HCT116 (cell line): Measurements from ENCODE around the gene AKAP5. TPM values are rescaled to one million over a fixed set of nuclear protein-coding genes. Genes with fewer than 3 reads are reported as not detected.

Source experiments
- ATAC-seq: fragments of 200-7000 bp; cut with Tn5 transposase; 2 replicates; pipeline ENCODE4 v1.9.1; 2020; ENCODE audit warnings: mild to moderate bottlenecking, moderate library complexity
- BruUV-seq: library from RNA; stranded (reverse); fragments of 400-500 nt; replicated peaks from 2 replicates; lab custom pipeline; 2021; lab: Mats Ljungman, UMichigan
- CTCF ChIA-PET: fragments of 300-600 bp; sonication (Branson Sonifier 250); formaldehyde crosslinking; loops from one replicate; lab custom pipeline; 2021; ENCODE audit warnings: antibody characterized with exemption; lab: Charles Lee
- POLR2A ChIA-PET: fragments of 300-600, 350-600 bp; sonication (Branson Sonifier 250); formaldehyde crosslinking; loops from one replicate; lab custom pipeline; 2021; ENCODE audit warnings: antibody characterized with exemption; lab: Charles Lee
- RAD21 ChIA-PET, 2 experiments: fragments of 300-600 bp; sonication (Branson Sonifier 250); formaldehyde crosslinking; loops; one replicate each; lab custom pipeline; 2023; ENCODE audit warnings: low total read pairs in 2 of 2; ENCODE audit not compliant: uncharacterized antibody in 2 of 2, unreplicated experiment in 2 of 2, low non-redundant PET in 1 of 2; lab: Charles Lee
- DNase-seq: peaks from one replicate; pipeline ENCODE4 v3.0.0-alpha.2; 2010; ENCODE audit warnings: low read depth, low spot score
- H2AFZ ChIP-seq: fragments of 200-600 bp; shearing (Covaris generic), sonication (generic); 2 replicates; pipeline ENCODE4 v1.6.1; 2017; ENCODE audit warnings: low read depth, mixed run types, mixed read lengths, antibody characterized with exemption, low read length; ENCODE audit not compliant: poor library complexity, severe bottlenecking
- H3K27ac ChIP-seq: 2 replicates; pipeline ENCODE4 v1.5.1; 2012; ENCODE audit warnings: low read depth, low read length
- H3K27me3 ChIP-seq: fragments of 200-600 bp; sonication (generic); 2 replicates; pipeline ENCODE4 v1.6.1; 2016; ENCODE audit warnings: mixed run types, low read length, mixed read lengths; ENCODE audit not compliant: insufficient read depth
- H3K36me3 ChIP-seq, 2 experiments: fragments of 200-500 bp in 1 of 2; fragments of 200-600 bp in 1 of 2; sonication (Bioruptor generic) in 1 of 2; sonication (generic) in 1 of 2; 2 replicates each; pipeline versions ENCODE4 v1.5.1 to v1.6.1; 2014 to 2016; ENCODE audit warnings: low read length in 2 of 2, inconsistent platforms in 1 of 2, mixed read lengths in 1 of 2, mixed run types in 1 of 2; ENCODE audit not compliant: insufficient read depth in 2 of 2, control insufficient read depth in 1 of 2
- H3K4me1 ChIP-seq, 2 experiments: fragments of 200-600 bp in 1 of 2; sonication (generic) in 1 of 2; 2 replicates each; pipeline versions ENCODE4 v1.5.1 to v1.6.1; 2012 to 2017; ENCODE audit warnings: low read length in 2 of 2, inconsistent platforms in 1 of 2, mild to moderate bottlenecking in 1 of 2, mixed read lengths in 1 of 2, mixed run types in 1 of 2, moderate library complexity in 1 of 2; ENCODE audit not compliant: insufficient read depth in 2 of 2, control insufficient read depth in 1 of 2
- H3K4me2 ChIP-seq: fragments of 200-600 bp; sonication (generic); 2 replicates; pipeline ENCODE4 v1.6.1; 2017; ENCODE audit warnings: mixed run types, low read length, mixed read lengths
- H3K4me3 ChIP-seq, 2 experiments: fragments of 200-600 bp in 1 of 2; sonication (generic) in 1 of 2; replicated peaks in 1 of 2; 2 replicates each; pipeline ENCODE4 v1.5.1; 2011 to 2016; ENCODE audit warnings: low read length in 2 of 2, control low read depth in 1 of 2, low read depth in 1 of 2, mild to moderate bottlenecking in 1 of 2, mixed read lengths in 1 of 2, mixed run types in 1 of 2
- H3K79me2 ChIP-seq: fragments of 200-600 bp; sonication (generic); 2 replicates; pipeline ENCODE4 v1.6.1; 2017; ENCODE audit warnings: mild to moderate bottlenecking, mixed run types, low read length, moderate library complexity, mixed read lengths; ENCODE audit not compliant: insufficient read depth
- H3K9ac ChIP-seq: fragments of 200-600 bp; sonication (generic); 2 replicates; pipeline ENCODE4 v1.6.1; 2016; ENCODE audit warnings: low read length, mixed read lengths
- H3K9me2 ChIP-seq: fragments of 200-600 bp; sonication (generic), shearing (Covaris generic); 2 replicates; pipeline ENCODE4 v1.6.1; 2017; ENCODE audit warnings: mixed run types, mild to moderate bottlenecking, moderate library complexity; ENCODE audit not compliant: insufficient read depth
- H3K9me3 ChIP-seq, 2 experiments: fragments of 200-500 bp in 1 of 2; fragments of 200-600 bp in 1 of 2; sonication (Bioruptor generic) in 1 of 2; sonication (generic) in 1 of 2; 2 replicates each; pipeline ENCODE4 v1.6.1; 2014 to 2017; ENCODE audit warnings: low read length in 2 of 2, mixed read lengths in 2 of 2, inconsistent platforms in 1 of 2, low read depth in 1 of 2, mild to moderate bottlenecking in 1 of 2, mixed run types in 1 of 2, moderate library complexity in 1 of 2; ENCODE audit not compliant: control insufficient read depth in 1 of 2, insufficient read depth in 1 of 2
- H4K20me1 ChIP-seq: fragments of 200-600 bp; sonication (generic), shearing (Covaris generic); 2 replicates; pipeline ENCODE4 v1.6.1; 2017; ENCODE audit warnings: mixed run types, mild to moderate bottlenecking, moderate library complexity; ENCODE audit not compliant: insufficient read depth
- EGR1 ChIP-seq: IDR thresholded peaks from 2 replicates; pipeline ENCODE4 v1.6.1; 2012; ENCODE audit warnings: low read depth
- EZH2 ChIP-seq: fragments of 200-600 bp; sonication (generic); IDR thresholded peaks from 2 replicates; pipeline ENCODE4 v1.6.1; 2017; ENCODE audit warnings: antibody characterized with exemption, mixed run types
- JUND ChIP-seq: IDR thresholded peaks from 2 replicates; pipeline ENCODE4 v1.6.1; 2012
- MAX ChIP-seq: IDR thresholded peaks from 2 replicates; pipeline ENCODE4 v1.6.1; 2012
- POLR2A ChIP-seq: IDR thresholded peaks from 2 replicates; pipeline ENCODE4 v1.7.0; 2011; ENCODE audit warnings: borderline replicate concordance; ENCODE audit not compliant: insufficient read depth, insufficient read length; ENCODE audit errors: extremely low read depth
- POLR2AphosphoS5 ChIP-seq: IDR thresholded peaks from 2 replicates; pipeline ENCODE4 v1.6.1; 2011; ENCODE audit warnings: mild to moderate bottlenecking, low read depth, low read length, moderate library complexity
- SIN3A ChIP-seq: IDR thresholded peaks from 2 replicates; pipeline ENCODE4 v1.6.1; 2012; ENCODE audit warnings: low read depth
- SRF ChIP-seq: IDR thresholded peaks from 2 replicates; pipeline ENCODE4 v1.6.1; 2012; ENCODE audit warnings: low read depth
- YY1 ChIP-seq: IDR thresholded peaks from 2 replicates; pipeline ENCODE4 v1.6.1; 2011; ENCODE audit warnings: low read length, low read depth, moderate library complexity, mild to moderate bottlenecking; ENCODE audit not compliant: insufficient replicate concordance; ENCODE audit errors: extremely low read depth
- ZBTB33 ChIP-seq: IDR thresholded peaks from 2 replicates; pipeline ENCODE4 v1.6.1; 2011; ENCODE audit warnings: mild to moderate bottlenecking, low read length, moderate library complexity; ENCODE audit not compliant: insufficient replicate concordance; ENCODE audit errors: extremely low read depth
- ZFX ChIP-seq: fragments of 450-650 bp; IDR thresholded peaks from 2 replicates; pipeline ENCODE4 v1.6.1; 2017
- intact Hi-C: fragments of 100-400 bp; cut with micrococcal nuclease; formaldehyde crosslinking; loops from 2 replicates; pipeline ENCODE4 v1.10.0; 2022
- total RNA-seq: library from RNA; stranded (reverse); gene quantifications from one replicate; pipeline ENCODE4 v1.2.1, GENCODE V29; 2021; ENCODE audit not compliant: unreplicated experiment

AKAP5 gene
- total RNA-seq, 1 experiment from 2014 or later: 0.54 TPM

DNA sequence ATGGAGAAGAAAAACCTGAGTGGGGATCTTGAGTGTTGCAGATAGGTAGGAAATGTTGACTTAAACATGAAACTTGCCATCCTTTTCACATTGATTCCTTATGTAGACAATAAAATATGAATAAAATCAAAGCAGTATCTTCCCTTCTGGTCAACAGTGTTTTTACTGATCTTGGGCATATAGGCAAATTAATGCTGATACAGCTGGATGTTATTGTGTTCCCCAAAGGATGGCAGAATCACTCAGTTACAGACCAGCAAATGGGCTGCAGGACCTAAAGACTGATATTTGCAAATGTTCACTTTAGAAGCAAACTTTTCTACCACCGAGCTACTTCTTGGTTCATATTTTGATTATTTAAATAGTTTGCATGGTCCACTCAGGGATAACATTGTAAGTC is 43.3 kb upstream of the AKAP5 start:
- DNase-seq (no peak), ATAC-seq (no peak)
- H3K27ac ChIP-seq: no peak overlapping the region
- H2AFZ ChIP-seq: no peak overlapping the region
- intact Hi-C loops: no loop called here
- BruUV-seq: no TSS peak
- no peaks in the 10 kb centered on the region for H3K79me2 ChIP-seq
- peaks cover 8 to 13% of the 10 kb centered on the region in 2 experiments for H3K4me1 ChIP-seq
- H3K36me3 ChIP-seq: peaks cover 14 to 52% of the 10 kb centered on the region in 2 experiments; a peak in 3 of 4 replicates
- no peak overlapping the region for H3K4me2 ChIP-seq
- no peak overlapping the region for H3K9ac ChIP-seq
- no peaks in the 10 kb centered on the region for H3K9me3 ChIP-seq
- CTCF ChIA-PET: interaction anchor here (0.7 to 1.7 kb wide), 2 partner anchors 8 to 78 kb away, joined by 3 to 21 read pairs; no protein-coding TSS in a partner anchor
- H3K9me2 ChIP-seq: no peaks in the 10 kb centered on the region
- RAD21 ChIA-PET: no interaction called here
- TF ChIP-seq YY1 (no peak), POLR2A (no peak), SIN3A (no peak), EZH2 (no peak), JUND (no peak), ZBTB33 (no peak), POLR2AphosphoS5 (no peak), SRF (no peak), ZFX (no peak), EGR1 (no peak), MAX (no peak)
- no peak overlapping the region for H3K4me3 ChIP-seq
- no peaks in the 10 kb centered on the region for H4K20me1 ChIP-seq
- POLR2A ChIA-PET: interaction anchor here (0.6 kb wide), 1 partner anchor 34 kb away, joined by 5 read pairs; the partner anchor contains the start of gene MTHFD1
- H3K27me3 ChIP-seq: no peaks in the 10 kb centered on the region
